HG03280 (cell line): ENCODE results near the gene NDRG2.
"Not testable (repeated sequence)": the region's sequence is repeated elsewhere in the genome, so short reads cannot be mapped to it uniquely, and the experiment has no call there.

Source experiments
- ATAC-seq: cut with Tn5 transposase; IDR thresholded peaks from one replicate; pipeline ENCODE4 v1.9.1; 2021; ENCODE audit warnings: mild to moderate bottlenecking, moderate library complexity; ENCODE audit not compliant: unreplicated experiment

Gene NDRG2

DNA sequence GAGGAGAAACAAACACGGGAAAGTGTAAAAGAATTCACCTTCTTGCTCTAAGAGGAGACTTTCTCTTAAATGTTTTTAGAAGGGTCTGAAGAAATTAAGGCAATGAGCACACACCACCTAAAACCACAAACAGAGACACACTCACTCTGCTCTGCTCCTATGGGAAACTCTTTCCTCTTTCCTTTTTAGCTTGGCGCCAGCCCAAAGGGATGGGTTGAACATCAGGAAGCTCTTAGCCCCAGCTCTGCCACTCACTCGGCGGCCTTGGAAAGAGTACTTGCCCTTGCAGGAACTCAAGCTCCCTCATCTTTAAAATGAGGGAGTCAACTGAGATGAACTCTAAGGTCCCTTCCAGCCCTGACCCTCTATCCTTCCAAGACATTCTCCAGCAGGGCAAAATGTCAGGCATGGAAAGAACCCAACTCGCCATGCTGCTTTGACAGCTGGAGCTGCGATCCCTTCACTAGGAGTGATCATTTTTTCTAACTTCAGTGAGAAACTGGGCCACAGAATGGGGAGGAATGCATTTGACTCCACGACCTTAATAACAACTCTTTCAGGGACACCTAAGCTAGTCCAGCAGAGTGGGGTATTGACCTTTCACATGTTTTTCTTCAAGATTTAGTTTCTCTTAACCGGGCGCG is 31.8 kb upstream of the NDRG2 start:
- ATAC-seq = no peak

DNA sequence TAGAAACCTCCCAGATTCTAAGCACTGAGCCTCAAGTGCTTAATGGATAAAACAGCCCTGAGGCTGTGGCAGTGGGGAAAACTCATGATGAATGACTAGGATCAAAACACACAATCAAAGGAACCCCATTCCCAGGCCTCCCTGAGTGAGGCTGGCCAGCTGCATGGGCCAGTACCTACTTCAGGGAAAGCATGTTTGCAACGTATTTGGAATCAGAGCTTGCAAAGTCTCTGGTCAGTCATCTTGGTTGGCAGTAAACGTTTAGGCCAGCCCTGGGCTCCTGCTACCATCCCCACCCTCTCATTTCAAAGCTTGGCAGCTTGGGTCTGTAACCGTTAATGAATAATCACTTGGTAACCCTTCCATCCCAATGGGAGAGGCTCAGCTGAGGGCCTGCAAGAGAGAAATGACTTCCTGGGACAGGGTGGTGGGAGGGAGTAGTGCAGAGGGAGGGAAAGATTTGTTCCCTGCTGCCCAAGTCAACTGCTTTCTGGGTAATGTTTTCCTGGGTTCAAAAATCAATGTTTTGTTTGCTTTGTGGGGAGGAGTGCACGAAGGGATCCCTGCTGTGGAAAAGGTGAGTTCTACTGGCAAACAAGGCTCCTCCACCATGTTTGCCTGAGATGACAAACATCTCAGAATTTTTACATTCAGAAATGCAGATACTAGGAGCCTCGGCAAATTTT is 30.7 kb upstream of the NDRG2 start:
- ATAC-seq = no peak

DNA sequence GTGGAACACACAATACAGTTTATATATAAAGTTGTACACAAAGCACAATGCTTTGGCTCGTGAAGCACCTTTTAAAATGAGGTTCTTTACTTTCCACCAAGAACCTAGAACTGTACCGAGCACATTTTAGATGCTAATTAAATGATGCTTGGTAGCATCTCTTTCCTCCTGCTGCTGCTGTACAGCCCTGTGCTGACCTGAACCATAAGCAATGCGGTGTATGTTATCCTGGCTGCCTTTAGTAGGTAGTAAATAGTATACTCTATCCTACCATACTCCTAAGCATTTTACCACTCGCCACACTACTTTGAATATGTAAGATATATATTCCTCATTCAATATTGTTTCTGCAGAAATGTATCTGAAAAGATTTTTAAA is 29.9 kb upstream of the NDRG2 start:
- ATAC-seq = no peak

DNA sequence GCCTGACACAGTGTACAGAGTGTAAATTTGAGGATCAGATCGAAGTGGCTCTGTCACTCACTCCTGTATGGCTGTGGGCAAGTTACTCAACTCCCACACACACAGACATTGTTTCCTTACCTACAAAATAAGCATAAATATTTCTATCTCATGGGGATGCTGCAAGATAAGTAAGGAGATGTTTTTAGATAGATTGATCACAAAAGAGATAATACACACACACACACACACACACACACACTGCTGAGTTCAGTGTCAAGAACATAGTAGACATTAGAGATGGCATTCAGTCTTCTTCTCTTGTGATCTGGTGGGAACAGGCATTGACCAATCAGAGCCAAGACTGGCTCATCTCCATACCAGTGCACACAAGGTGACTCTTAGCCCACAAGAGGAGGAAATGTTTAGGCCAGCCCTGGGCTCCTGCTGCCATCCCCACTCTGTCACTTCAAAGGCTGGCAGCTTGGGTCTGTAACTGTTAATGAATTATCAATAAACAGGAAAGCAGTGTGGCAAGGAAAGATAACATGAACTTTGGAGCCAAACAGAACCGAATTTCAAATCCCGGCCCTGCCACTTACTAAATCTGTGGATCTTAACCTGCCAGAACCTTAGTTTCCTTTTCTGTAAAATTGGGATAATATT is 29.4 kb upstream of the NDRG2 start:
- ATAC-seq = no peak

DNA sequence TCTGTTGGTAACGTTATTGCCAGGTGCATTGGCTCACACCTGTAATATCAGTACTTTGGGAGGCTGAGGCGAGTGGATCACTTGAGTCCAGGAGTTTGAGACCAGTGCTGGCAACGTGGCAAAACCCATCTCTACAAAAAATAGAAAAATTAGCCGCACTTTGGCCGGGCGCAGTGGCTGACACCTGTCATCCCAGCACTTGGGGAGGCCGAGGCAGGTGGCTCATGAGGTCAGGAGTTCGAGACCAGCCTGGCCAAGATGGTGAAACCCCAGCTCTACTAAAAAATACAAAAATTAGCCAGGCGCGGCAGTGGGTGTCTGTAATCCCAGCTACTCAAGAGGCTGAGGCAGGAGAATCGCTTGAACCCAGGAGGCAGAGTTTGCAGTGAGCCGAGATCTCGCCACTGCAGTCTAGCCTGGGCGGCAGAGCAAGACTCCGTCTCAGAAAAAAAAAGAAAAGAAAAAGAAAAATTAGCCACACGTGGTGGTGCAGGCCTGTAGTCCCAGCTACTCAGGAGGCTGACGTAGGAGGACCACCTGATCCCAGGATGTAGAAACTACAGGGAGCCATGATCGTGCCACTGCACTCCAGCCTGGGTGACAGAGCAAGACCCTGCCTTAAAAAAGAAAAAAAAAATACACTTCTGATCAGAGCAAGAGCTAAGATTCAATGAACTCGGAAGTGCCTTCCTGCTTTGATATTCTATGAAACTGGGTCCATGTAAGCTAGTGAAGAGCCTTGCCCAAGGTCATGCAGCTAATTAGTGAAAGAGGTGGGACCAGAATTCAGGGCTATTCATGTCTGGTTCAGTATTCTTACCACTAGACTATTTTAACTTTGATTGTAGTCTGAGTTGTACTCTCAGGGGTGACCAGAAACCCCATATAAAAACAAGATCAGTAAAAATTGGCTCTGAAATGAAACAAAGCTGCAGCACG is 28.6 kb upstream of the NDRG2 start:
- ATAC-seq = no peak

DNA sequence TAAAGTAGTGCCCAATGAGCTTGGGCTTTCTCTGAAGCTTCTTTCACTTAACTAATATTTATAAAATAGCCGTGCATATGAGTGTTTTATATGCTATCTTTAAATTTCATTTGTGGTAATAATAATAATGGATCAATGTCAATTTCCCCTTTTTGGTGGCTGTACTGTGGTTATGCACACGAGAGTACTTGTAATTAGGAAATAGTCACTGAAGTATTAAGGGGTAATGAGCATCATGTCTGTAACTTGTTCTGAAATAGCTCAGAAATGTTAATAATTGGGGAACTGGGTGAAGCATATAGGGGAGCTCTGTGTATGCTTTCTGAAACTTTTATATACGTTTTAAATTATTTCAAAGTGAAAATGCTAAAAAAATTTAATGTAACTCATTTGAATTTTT is 25.7 kb upstream of the NDRG2 start:
- no peak for ATAC-seq

DNA sequence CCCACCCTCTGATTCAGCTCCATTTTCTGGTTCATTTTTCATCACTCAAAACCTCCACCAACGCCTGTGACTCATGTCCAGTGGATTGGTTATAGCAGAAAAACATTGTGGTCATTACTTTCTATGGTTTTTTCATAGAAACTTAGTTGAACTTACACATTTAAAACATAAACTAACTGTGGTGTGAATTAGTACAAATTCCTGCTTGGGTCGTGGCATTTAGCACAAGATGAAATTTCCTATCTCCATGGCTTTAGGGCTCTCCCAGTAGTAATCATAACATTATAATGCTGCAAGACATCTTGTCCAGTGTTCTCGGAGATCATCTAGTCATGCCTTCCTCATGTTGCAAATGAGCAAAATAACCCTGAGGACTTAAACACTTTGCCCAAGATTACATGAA is 24.4 kb upstream of the NDRG2 start:
- no peak for ATAC-seq

DNA sequence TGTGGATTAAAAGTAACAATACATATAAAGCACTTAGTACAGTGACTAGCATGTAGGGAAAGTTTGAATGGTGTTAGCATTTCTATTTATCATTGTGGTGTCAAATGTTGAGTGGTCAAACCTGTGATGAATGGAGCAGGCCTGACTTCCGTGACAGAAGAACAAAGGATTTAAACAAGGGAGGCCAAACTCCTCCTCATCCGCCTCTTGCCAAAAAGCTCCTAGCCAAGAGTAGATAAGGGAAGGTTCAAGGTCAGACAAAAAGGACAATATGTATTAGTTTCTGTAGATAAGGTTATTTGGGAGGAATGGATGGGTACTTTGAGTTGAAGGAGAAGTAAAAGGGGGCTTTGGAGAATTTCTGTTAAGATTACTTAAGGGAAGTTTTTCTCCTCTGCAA is 23.8 kb upstream of the NDRG2 start:
- ATAC-seq = no peak

DNA sequence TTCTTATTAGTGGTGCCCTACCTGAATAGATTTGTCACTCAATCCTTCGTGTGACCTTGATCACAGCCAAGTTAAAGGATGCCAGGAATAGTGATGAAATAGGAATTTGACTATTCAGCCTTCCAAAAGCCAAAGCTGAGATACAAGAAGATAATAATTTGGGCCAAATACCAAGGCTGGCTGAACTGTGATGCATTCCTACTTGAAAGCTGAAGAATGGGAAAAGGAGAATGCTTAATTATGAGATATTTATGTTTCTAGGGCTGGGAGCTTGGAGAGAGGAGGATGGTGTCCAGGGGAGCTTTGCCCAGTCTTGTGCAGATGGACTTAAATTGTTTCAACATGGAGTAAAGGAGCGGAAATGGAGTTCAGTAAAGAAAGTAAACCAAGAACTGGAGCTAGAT is 22.5 kb upstream of the NDRG2 start:
- ATAC-seq = no peak

DNA sequence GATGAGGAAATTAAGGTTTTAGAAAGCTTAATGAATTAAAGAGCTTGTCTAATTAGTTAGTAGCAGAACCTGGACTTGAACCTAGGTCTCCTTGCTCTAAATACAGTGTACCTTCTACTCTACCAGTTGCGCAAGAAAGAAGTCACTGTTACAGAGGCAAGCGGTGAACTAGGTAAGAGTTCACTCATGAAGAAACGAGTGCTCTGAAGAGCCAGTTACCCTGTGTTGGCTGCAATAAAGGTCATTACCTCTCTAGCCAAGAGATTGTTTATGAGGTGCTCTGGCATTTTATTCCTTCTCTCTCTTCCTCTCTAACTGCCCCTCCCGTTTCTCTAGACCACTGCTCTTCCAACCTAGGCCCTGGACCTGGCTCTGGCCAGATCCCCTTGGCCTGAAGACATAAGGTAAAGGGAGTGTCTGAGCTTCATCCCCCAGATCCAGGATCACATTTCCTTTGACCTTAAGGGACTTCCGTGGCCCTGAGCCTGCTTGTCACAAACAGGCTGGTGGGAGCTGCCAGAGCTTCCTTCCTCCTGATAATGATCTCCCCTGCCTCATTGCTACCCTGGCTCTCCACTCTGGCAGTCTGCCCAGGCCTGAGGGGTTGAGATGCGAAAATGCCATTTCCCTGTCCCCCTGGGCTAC is 19.2 kb upstream of the NDRG2 start:
- no peak for ATAC-seq

DNA sequence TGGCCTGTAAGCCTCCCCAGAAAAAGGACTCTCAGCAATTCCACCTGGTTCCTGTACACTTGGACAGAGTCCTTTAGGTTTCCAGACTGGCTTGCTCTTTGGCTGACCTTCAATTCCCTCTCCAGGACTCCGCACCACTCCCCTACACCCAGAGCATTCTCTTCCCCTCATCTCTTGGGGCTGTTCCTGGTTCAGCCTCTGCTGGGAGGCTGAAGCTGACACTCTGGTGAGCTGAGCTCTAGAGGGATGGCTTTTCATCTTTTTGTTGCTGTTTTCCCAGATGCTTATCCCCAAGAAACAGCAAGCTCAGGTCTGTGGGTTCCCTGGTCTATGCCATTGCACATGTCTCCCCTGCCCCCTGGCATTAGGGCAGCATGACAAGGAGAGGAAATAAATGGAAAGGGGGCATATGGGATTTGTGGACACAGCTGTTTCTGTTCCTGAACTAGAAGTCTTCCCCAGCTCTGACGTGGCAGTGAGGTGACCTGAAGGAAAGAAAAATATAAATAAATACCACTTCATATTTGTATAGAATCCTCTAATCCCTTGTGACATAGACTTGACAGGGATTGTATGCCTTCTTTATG is 18.6 kb upstream of the NDRG2 start:
- no peak for ATAC-seq

DNA sequence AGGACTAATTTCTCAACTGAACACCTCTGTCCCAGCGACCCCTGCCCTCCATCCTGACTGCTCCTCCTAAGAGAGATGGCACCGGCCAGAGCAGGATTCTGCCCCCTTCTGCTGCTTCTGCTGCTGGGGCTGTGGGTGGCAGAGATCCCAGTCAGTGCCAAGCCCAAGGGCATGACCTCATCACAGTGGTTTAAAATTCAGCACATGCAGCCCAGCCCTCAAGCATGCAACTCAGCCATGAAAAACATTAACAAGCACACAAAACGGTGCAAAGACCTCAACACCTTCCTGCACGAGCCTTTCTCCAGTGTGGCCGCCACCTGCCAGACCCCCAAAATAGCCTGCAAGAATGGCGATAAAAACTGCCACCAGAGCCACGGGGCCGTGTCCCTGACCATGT is 18.1 kb upstream of the NDRG2 start:
- no peak for ATAC-seq

DNA sequence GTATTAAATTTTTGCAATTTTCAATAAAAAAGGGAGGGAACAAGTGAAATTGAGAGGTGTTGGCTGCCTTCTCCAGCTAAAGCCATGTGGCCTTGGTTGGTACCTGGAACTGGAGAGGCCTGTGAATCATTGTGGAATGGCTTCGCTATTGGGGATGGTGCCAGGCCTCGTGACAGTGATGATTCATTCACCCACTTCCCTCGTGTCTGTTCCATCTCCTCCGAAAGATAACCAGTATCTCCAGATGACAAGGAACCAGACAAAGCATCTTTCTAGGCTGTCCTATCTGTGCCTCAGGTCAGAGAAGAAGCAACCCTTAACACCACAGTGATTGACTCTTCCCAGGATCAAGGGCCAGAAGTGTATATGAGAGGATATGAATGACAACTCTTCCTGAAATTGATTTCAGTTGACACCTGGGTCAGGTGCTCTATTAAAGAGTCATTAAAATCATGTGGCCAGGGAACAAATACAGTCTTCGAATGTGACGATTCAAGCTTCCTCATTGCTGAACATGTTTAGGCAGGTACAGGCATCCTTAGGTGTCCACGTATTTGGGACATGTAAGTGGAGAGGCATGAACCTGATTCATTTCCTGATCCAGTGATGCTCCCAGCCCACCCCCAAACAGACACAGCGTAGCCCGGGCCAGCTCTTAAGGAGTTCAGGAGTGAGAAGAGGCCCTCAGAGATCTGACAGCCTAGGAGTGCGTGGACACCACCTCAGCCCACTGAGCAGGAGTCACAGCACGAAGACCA is 17.0 kb upstream of the NDRG2 start, which contains the start of gene RNASE7:
Gene RNASE7, plus strand, starts transcription at position 687 of the 758 bp plus-strand sequence. CDS start 631 bp downstream, outside the sequence.
- no peak for ATAC-seq

DNA sequence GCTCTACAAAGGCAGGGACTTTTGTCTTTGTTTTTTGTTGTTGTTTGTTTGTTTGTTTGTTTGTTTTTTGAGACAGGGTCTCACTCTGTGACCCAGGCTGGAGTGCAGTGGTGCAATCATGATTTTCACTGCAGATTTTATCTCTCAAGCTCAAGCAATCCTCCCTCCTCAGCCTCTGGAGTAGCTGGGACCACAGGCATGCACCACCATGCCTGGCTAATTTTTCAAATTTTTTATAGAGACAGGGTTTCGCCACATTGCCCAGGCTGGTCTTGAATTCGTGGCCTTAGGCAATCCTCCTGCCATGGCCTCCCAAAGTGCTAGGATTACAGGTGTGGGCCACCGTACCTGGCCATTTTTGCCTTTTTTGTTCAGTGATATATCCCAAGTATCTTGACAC is 16.1 kb upstream of the NDRG2 start:
- ATAC-seq = not testable (repeated sequence)

DNA sequence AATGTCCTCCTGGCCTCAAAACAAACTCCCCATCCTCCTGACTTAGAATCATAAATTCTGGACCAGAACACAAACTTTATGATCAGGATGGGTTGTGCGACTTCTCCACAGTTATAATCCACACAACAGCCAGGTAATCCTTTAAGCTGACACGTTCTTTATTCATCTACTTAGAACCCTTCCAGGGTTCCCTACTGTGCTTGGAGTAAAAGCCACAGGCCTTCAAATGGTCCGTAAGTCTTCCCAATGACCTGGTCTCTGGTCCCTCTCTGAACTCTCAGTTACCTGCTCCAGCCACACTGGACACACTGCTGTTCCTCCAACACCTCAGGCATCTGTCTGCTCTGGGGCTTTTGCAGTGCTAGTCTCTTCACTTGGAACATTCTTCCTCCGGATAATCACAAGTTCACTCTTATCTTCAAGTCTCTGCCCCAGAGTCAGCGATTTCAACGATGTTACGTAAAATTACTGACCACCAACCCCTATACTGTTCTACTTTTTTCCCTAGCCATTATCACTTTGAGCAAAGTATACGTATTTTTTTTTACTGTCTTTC is 15.6 kb upstream of the NDRG2 start:
- no peak for ATAC-seq

DNA sequence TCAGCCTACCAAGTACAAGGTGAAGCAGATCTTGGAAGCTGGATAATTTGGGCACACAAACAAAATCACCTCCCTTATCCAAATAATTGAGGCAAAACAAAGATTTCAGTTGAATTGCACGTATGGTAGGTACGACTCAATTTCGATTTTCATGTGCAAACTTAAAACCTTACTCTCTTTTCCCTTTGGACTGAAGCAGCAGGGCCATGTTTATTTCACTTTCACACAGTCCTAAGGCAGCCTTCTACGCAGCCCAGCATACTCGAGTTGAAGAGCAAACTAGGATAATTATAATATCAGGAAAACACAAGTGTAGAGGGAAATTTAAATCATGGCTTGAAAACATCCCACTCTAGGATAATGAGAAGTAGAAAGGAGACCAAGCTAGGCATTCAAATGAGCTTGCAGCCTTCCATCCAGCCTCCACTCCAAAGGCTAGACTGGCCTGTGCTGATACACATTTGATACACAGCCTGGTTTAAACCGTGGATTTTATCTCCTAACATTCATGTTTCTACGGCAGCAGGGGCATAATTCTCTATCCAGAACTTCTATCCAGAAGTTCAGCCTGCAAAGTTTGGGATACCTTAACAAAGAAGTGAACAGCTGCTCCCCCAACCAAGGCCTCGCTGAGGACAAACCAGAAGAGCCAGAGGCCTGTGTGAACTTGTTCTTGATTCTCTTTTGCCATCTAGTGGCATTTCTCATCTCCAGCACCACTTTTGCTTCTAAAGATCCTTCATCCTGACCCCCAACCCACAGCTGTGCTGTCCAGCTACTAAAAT is 14.9 kb upstream of the NDRG2 start:
- no peak for ATAC-seq

DNA sequence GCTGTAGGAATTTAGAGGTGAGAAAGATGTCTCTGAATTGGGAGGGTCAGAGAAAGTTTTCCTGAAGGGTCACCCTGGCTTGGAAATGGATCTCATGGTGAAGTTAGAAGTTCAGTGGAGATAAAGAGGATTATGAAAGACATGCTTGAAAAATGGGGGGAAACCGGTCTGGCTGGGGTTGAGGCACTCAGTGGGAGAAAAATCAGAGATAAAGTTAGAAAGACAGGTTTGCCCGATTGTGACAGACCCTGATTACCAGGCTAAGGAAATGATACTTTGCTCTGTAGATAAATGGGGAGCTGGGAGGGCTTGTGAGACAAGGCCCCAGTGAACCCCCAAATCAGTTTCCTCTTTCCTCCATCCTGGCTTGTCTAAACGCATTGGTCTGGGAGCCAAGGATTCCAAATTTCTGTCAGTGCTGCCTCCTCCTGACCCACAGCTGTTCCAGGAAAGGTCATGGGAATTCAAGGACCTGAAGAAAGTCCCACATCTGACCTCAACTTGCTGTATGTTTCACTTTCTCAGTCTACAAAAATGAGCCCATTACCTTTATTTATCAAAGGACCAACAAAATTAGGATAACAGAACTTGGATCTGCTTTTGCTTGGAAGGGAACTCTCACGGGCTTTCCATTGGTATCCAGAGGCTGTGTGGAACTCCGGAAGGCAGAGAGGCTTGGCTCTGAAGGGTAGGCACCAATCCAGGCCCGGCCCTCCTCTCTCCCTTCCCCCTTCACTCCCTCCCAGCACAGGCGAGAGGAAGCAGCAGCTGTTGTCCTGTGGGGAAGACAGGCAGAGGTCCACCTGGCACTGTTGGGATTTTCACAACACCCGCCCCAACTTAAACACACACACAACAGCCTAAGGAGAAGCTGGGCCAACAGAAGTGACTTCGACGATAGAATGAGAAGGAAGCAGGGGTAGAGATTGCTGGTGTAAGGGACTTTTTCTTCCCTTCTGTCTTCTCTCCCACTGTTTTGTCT is 13.9 kb upstream of the NDRG2 start:
- no peak for ATAC-seq
